Spleen (tissue), 11 donors: ENCODE results near the gene TRAFD1. TPM values are rescaled to one million over a fixed set of nuclear protein-coding genes. Genes with fewer than 3 reads are reported as not detected.
"Not testable (repeated sequence)": the region's sequence is repeated elsewhere in the genome, so short reads cannot be mapped to it uniquely, and the experiment has no call there.

Source experiments
- DNase-seq: peaks from one replicate; pipeline ENCODE4 v3.0.0-alpha.2; 2020
- H3K27ac ChIP-seq, 8 donors: fragments of 200-600 bp; sonication (generic) in 7 of 8; 1 replicate in 4 of 8; 2 replicates in 4 of 8; pipeline versions ENCODE4 v1.5.0 to v1.8.0; 2016 to 2021; ENCODE audit warnings: inconsistent platforms in 4 of 8, mild to moderate bottlenecking in 4 of 8, moderate library complexity in 1 of 8
- H3K27me3 ChIP-seq, 7 donors: fragments of 200-600 bp; sonication (generic) in 6 of 7; replicated peaks in 1 of 7; 1 replicate in 4 of 7; 2 replicates in 3 of 7; pipeline versions ENCODE4 v1.5.0 to v1.8.0; 2016 to 2021; ENCODE audit warnings: inconsistent platforms in 3 of 7, mild to moderate bottlenecking in 1 of 7
- H3K36me3 ChIP-seq, 6 donors: fragments of 200-600 bp; sonication (generic) in 5 of 6; 1 replicate in 4 of 6; 2 replicates in 2 of 6; pipeline versions ENCODE4 v1.5.0 to v1.8.0; 2016 to 2021; ENCODE audit warnings: inconsistent platforms in 2 of 6
- H3K4me1 ChIP-seq, 6 donors: fragments of 200-600 bp; sonication (generic) in 5 of 6; 1 replicate in 3 of 6; 2 replicates in 3 of 6; pipeline versions ENCODE4 v1.5.0 to v1.8.0; 2016 to 2021; ENCODE audit warnings: inconsistent platforms in 3 of 6
- H3K4me3 ChIP-seq, 8 donors: fragments of 200-600 bp; sonication (generic) in 7 of 8; 1 replicate in 4 of 8; 2 replicates in 4 of 8; pipeline versions ENCODE4 v1.5.0 to v1.8.0; 2016 to 2021; ENCODE audit warnings: inconsistent platforms in 4 of 8, mild to moderate bottlenecking in 4 of 8, moderate library complexity in 2 of 8
- H3K9me3 ChIP-seq, 8 donors: fragments of 200-600 bp; sonication (generic) in 7 of 8; 1 replicate in 4 of 8; 2 replicates in 4 of 8; pipeline versions ENCODE4 v1.5.0 to v1.8.0; 2016 to 2021; ENCODE audit warnings: inconsistent platforms in 4 of 8
- POLR2A ChIP-seq, 3 donors: fragments of 450-650 bp; IDR thresholded peaks; one replicate each; pipeline ENCODE4 v1.5.1; 2017; ENCODE audit warnings: antibody characterized with exemption in 3 of 3, mild to moderate bottlenecking in 1 of 3
- POLR2AphosphoS5 ChIP-seq, 3 donors: sonication (generic); formaldehyde crosslinking; IDR thresholded peaks; one replicate each; pipeline ENCODE4 v1.5.1; 2017; ENCODE audit warnings: antibody characterized with exemption in 3 of 3
- WGBS, 5 donors: extraction: QIAGEN DNeasy Blood & Tissue Kit in 3 of 5; methylation state at CpG; one replicate each; pipeline versions ENCODE4 v1.1.5 to v1.1.7; 2013 to 2018; 5-methylcytosine and 5-hydroxymethylcytosine counted together
- intact Hi-C: fragments of 100-400 bp; cut with DNase I; formaldehyde crosslinking; loops from one replicate; pipeline ENCODE4 v1.15.0; 2023; ENCODE audit warnings: low total_unique reads
- polyA plus RNA-seq, 3 donors: library from polyadenylated mRNA; stranded (reverse); fragments of 200-250 nt; gene quantifications; one replicate each; pipeline ENCODE4 v1.2.1, GENCODE V29; 2013
- total RNA-seq, 7 donors: library from RNA; depleted of rRNA in 3 of 7; stranded (reverse); fragments of >200 nt in 3 of 7; fragmentation: NEBNext Ultra II Directional in 4 of 7; extraction: Animal tissue kit (Norgen Biotek cat#: 25700) in 4 of 7; gene quantifications; one replicate each; pipeline versions ENCODE4 v1.1.0 to v1.2.1, GENCODE V29; 2016 to 2021
- TF ChIP-seq, protein P1 (sequence below), 11 experiments: fragments of 200-600 bp in 7 of 11; fragments of 450-650 bp in 4 of 11; sonication (generic) in 4 of 11; IDR thresholded peaks in 8 of 11; conservative IDR thresholded peaks in 3 of 11; 1 replicate in 7 of 11; 2 replicates in 4 of 11; pipeline versions ENCODE4 v1.4.0 to v1.8.0; 2016 to 2021; ENCODE audit warnings: antibody characterized with exemption in 11 of 11, inconsistent platforms in 4 of 11, mild to moderate bottlenecking in 1 of 11
- donor health status: healthy with polysubstance abuse.
- donor health status: DM: no; HTN: no; CAD: no; lungs with moderate emphysema.
- donor health status: DM: no; HTN: no; CAD: no.
- donor health status: Bipolar disorder and iron deficiency.
- donor health status: healthy.
- donor health status: DM: no; HTN: no; CAD: no.
- donor health status: DM: yes; HTN: yes; CAD: no.

TRAFD1 gene
- total and polyA plus RNA-seq, 10 donors: 18.6 to 63.4 (median 51.0) TPM

DNA sequence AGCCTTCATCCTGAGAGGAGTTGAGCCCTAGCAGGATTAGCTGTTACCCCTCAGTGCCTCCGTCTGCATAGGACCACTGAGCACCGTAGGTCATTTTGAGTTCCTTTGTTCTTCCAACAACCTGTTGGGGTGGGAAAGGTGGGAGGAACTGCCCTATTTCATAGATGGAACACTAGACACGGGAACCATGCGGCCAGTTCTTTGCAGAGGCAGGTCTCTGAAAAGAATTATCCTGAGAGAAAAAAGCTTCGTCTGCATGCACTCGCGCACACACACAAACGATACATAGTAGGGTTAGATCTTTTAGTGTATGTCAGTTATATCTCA, 28.5 kb downstream of the TRAFD1 start:
- TF ChIP-seq, protein P1, sequence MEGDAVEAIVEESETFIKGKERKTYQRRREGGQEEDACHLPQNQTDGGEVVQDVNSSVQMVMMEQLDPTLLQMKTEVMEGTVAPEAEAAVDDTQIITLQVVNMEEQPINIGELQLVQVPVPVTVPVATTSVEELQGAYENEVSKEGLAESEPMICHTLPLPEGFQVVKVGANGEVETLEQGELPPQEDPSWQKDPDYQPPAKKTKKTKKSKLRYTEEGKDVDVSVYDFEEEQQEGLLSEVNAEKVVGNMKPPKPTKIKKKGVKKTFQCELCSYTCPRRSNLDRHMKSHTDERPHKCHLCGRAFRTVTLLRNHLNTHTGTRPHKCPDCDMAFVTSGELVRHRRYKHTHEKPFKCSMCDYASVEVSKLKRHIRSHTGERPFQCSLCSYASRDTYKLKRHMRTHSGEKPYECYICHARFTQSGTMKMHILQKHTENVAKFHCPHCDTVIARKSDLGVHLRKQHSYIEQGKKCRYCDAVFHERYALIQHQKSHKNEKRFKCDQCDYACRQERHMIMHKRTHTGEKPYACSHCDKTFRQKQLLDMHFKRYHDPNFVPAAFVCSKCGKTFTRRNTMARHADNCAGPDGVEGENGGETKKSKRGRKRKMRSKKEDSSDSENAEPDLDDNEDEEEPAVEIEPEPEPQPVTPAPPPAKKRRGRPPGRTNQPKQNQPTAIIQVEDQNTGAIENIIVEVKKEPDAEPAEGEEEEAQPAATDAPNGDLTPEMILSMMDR (IDR thresholded peaks at IDR 0.05 in 8 of 11, conservative IDR thresholded peaks at IDR 0.05 in 3 of 11): no peak
- TF ChIP-seq POLR2AphosphoS5 (IDR thresholded peaks at IDR 0.05) (no peak), POLR2A (IDR thresholded peaks at IDR 0.05) (no peak)
- Histone ChIP-seq H3K27ac (no peak overlapping the region), H3K27me3 (no peaks in the 10 kb centered on the region), H3K4me3 (no peak overlapping the region), H3K9me3 (peaks cover 0 to 22% (median 8%) of the 10 kb centered on the region in 8 donors), H3K36me3 (peaks cover 13 to 99% (median 69%) of the 10 kb centered on the region in 6 donors), H3K4me1 (no peaks in the 10 kb centered on the region)
- intact Hi-C loops: no loop called here
- 92 to 97% (median 95%) methylated on average over 8 of the region's 8 CpGs for WGBS, 5 donors
- DNase-seq: no peak

DNA sequence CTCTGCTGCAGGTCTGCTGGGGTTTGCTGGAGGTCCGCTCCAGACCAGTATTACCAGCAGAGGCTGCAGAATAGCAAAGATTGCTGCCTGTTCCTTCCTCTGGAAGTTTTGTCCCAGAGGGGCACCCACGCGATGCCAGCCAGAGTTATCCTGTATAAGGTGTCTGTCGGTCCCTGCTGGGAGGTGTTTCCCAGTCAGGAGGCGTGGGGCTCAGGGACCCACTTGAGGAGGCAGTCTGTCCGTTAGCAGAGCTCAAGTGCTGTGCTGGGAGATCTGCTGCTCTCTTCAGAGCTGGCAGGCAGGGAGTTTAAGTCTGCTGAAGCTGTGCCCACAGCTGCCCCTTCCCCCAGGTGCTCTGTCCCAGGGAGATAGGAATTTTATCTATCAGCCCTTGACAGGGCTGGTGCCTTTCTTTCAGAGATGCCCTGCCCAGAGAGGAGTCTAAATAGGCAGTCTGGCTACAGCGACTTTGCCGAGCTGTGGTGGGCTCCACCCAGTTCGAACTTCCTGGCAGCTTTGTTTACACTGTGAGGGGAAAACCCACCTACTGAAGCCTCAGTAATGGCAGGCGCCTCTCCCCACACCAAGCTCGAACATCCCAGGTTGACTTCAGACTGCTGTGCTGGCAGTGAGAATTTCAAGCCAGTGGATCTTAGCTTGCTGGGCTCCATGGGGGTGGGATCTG, 33.2 kb downstream of the TRAFD1 start:
- WGBS, 5 donors: 74 to 94% (median 86%) methylated on average over 5 to 11 of the region's 11 CpGs
- Histone ChIP-seq H3K4me3 (peak overlapping the region in 1 of 8 donors; percentile 7), H3K9me3 (peaks cover 0 to 26% (median 9%) of the 10 kb centered on the region in 8 donors), H3K27ac (peak overlapping the region in 4 of 8 donors; percentile 11 to 73 (median 40)), H3K36me3 (peaks cover 0 to 99% (median 69%) of the 10 kb centered on the region in 6 donors)
- intact Hi-C loops, H3K4me1 ChIP-seq, H3K27me3 ChIP-seq: not testable (repeated sequence)
- peak; percentile 72 for DNase-seq

DNA sequence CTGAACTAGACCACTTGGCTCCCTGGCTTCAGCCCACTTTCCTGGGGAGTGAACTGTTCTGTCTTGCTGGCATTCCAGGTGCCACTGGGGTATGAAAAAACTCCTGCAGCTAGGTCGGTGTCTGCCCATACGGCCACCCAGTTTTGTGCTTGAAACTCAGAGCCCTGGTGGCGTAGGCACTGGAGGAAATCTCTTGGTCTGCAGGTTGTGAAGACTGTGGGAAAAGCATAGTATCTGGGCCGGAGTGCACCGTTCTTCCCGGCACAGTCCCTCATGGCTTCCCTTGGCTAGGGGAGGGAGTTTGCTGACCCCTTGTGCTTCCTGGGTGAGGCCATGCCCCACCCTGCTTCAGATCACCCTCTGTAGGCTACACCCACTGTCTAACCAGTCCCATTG, 33.8 kb downstream of the TRAFD1 start:
- 92 to 100% (median 98%) methylated on average over 1 to 6 of the region's 6 CpGs for WGBS, 5 donors
- Histone ChIP-seq H3K36me3 (peaks cover 0 to 99% (median 69%) of the 10 kb centered on the region in 6 donors), H3K9me3 (peaks cover 0 to 26% (median 9%) of the 10 kb centered on the region in 8 donors), H3K4me3 (no peak overlapping the region), H3K27me3 (no peaks in the 10 kb centered on the region), H3K4me1 (no peaks in the 10 kb centered on the region), H3K27ac (peak overlapping the region in 4 of 8 donors; percentile 11 to 73 (median 40))
- peak; percentile 51 for DNase-seq
- intact Hi-C loops: no loop called here
- TF ChIP-seq POLR2A (IDR thresholded peaks at IDR 0.05) (no peak), POLR2AphosphoS5 (IDR thresholded peaks at IDR 0.05) (no peak)
- TF ChIP-seq, protein P1 (IDR thresholded peaks at IDR 0.05 in 8 of 11, conservative IDR thresholded peaks at IDR 0.05 in 3 of 11): no peak

DNA sequence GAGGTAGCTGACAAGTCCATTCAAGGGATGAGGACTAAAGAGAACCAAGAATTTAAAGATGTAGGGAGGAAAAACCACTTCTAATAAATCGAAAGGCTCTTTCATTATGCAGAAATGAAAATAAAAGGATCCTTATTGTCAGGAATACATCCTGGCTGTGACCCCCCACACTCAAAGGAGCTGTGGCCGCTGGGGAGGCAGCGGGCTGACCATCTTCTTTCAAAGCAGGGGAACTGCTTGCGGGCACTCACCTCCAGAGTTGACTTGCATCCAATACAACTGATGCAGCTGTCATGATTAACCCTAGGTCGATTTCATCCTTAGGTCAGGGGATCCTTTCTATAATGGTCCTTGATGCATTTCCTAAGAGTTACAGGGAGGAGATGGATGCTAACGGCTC, 35.3 kb downstream of the TRAFD1 start:
- WGBS, 5 donors: 92 to 98% (median 93%) methylated on average over 6 of the region's 6 CpGs
- intact Hi-C loops: no loop called here

More for the DNA sequence above, 35.3 kb downstream of the TRAFD1 start:
- no peaks in the 10 kb centered on the region for H3K4me1 ChIP-seq
- no peak overlapping the region for H3K4me3 ChIP-seq
- no peak overlapping the region for H3K27ac ChIP-seq
- peaks cover 0 to 92% (median 64%) of the 10 kb centered on the region in 6 donors for H3K36me3 ChIP-seq
- peaks cover 0 to 26% (median 9%) of the 10 kb centered on the region in 8 donors for H3K9me3 ChIP-seq
- no peak for TF ChIP-seq POLR2AphosphoS5 (IDR thresholded peaks at IDR 0.05)
- no peak for TF ChIP-seq POLR2A (IDR thresholded peaks at IDR 0.05)
- TF ChIP-seq, protein P1 (IDR thresholded peaks at IDR 0.05 in 8 of 11, conservative IDR thresholded peaks at IDR 0.05 in 3 of 11): no peak
- H3K27me3 ChIP-seq: no peaks in the 10 kb centered on the region
- DNase-seq: peak; percentile 61
